ENCODE data around the gene GAS6.

GRCh38 chr13:113840541-113841352 is 23.1 kb downstream of the GAS6 start:
- TF ChIP-seq, protein P1, sequence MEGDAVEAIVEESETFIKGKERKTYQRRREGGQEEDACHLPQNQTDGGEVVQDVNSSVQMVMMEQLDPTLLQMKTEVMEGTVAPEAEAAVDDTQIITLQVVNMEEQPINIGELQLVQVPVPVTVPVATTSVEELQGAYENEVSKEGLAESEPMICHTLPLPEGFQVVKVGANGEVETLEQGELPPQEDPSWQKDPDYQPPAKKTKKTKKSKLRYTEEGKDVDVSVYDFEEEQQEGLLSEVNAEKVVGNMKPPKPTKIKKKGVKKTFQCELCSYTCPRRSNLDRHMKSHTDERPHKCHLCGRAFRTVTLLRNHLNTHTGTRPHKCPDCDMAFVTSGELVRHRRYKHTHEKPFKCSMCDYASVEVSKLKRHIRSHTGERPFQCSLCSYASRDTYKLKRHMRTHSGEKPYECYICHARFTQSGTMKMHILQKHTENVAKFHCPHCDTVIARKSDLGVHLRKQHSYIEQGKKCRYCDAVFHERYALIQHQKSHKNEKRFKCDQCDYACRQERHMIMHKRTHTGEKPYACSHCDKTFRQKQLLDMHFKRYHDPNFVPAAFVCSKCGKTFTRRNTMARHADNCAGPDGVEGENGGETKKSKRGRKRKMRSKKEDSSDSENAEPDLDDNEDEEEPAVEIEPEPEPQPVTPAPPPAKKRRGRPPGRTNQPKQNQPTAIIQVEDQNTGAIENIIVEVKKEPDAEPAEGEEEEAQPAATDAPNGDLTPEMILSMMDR (IDR thresholded peaks at IDR 0.05) = no peak
- no peak for TF ChIP-seq POLR2AphosphoS5 (IDR thresholded peaks at IDR 0.05; ENCODE audit: low read depth, low read length)
